K562 (cell line): ENCODE data around the gene DDX20. TPM values are rescaled to one million over a fixed set of nuclear protein-coding genes. Genes with fewer than 3 reads are reported as not detected.
A peak's percentile ranks its signal among the peaks of the same experiment; 100 is the strongest.

Source experiments
- AFF1 ChIP-seq, 2 experiments: fragments of 450-650 bp; IDR thresholded peaks; 2 replicates each; pipeline ENCODE4 v1.6.1; 2018; ENCODE audit warnings: mild to moderate bottlenecking in 2 of 2, low read depth in 1 of 2; ENCODE audit not compliant: partially characterized antibody in 2 of 2
- ESRRA ChIP-seq: fragments of 450-650 bp; IDR thresholded peaks from 2 replicates; pipeline ENCODE4 v1.6.1; 2014; ENCODE audit warnings: low read depth, mild to moderate bottlenecking, moderate library complexity, borderline replicate concordance
- GTF2E2 ChIP-seq: fragments of 200-800 bp; sonication (Bioruptor generic); IDR thresholded peaks from 2 replicates; pipeline ENCODE4 v1.6.1; 2016; ENCODE audit warnings: missing genetic modification characterization, missing compliant biosample characterization
- POLR2AphosphoS5 ChIP-seq: IDR thresholded peaks from 2 replicates; pipeline ENCODE4 v1.6.1; 2011; ENCODE audit warnings: mild to moderate bottlenecking, low read depth, low read length, moderate library complexity; ENCODE audit not compliant: control insufficient read depth, insufficient read depth
- POLR2B ChIP-seq: fragments of 450-650 bp; IDR thresholded peaks from 2 replicates; pipeline ENCODE4 v1.6.1; 2018; ENCODE audit warnings: low read depth; ENCODE audit not compliant: partially characterized antibody
- SIX5 ChIP-seq, 2 experiments: IDR thresholded peaks; 2 replicates each; pipeline ENCODE4 v1.6.1; 2011; ENCODE audit warnings: low read length in 2 of 2, borderline replicate concordance in 1 of 2, low read depth in 1 of 2, mild to moderate bottlenecking in 1 of 2, moderate library complexity in 1 of 2; ENCODE audit not compliant: insufficient read depth in 1 of 2
- SMARCE1 ChIP-seq: fragments of 450-650 bp; IDR thresholded peaks from 2 replicates; pipeline ENCODE4 v1.7.1; 2016; ENCODE audit warnings: mild to moderate bottlenecking
- TCF7L2 ChIP-seq: fragments of 150-350 bp; IDR thresholded peaks from 2 replicates; pipeline ENCODE4 v1.6.1; 2016; ENCODE audit warnings: low read depth, mild to moderate bottlenecking, low read length, moderate library complexity
- USF2 ChIP-seq: sonication (generic); formaldehyde crosslinking; IDR thresholded peaks from 2 replicates; pipeline ENCODE4 v1.5.0; 2020; ENCODE audit warnings: missing genetic modification reagents
- ZNF121 ChIP-seq: sonication (generic); formaldehyde crosslinking; conservative IDR thresholded peaks from 2 replicates; pipeline ENCODE4 v1.8.0; 2022; ENCODE audit warnings: missing genetic modification reagents
- ZNF143 ChIP-seq: sonication (generic); formaldehyde crosslinking; IDR thresholded peaks from 2 replicates; pipeline ENCODE4 v1.9.0; 2022; ENCODE audit warnings: mild to moderate bottlenecking, missing genetic modification reagents
- ZNF318 ChIP-seq, 2 experiments: fragments of 450-650 bp; IDR thresholded peaks; 2 replicates each; pipeline ENCODE4 v1.6.1; 2016; ENCODE audit warnings: mild to moderate bottlenecking in 2 of 2, borderline replicate concordance in 1 of 2, low read depth in 1 of 2, moderate library complexity in 1 of 2
- ZNF77 ChIP-seq: fragments of 250-450 bp; sonication (Bioruptor Pico); IDR thresholded peaks from 2 replicates; pipeline ENCODE4 v1.5.0; 2020
- polyA plus RNA-seq, 8 experiments: library from polyadenylated mRNA; depleted of rRNA in 4 of 8; stranded (reverse) in 5 of 8; unstranded in 3 of 8; fragments of >200 nt; fragmentation: Nextera tagmentation in 2 of 8; fragmentation: Illumina TruSeq in 1 of 8; extraction: Ambion mirVana in 2 of 8; extraction: Trizol in 1 of 8; gene quantifications; 2 replicates each; pipeline versions ENCODE4 v1.2.1 to v1.2.3, GENCODE V29; 2011 to 2014; ENCODE audit warnings: inconsistent platforms in 1 of 8, missing spikeins in 1 of 8
- total RNA-seq, 7 experiments: library from RNA; depleted of rRNA in 6 of 7; stranded (reverse); fragments of >200 nt in 6 of 7; fragmentation: Illumina TruSeq in 2 of 7; extraction: Trizol in 2 of 7; gene quantifications; 2 replicates each; pipeline versions ENCODE4 v1.2.1 to v1.2.3, GENCODE V29; 2011 to 2021; ENCODE audit warnings: low replicate concordance in 1 of 7

The DDX20 gene
- total and polyA plus RNA-seq, 9 of the 15 experiments (the other 6 are each of a cell fraction or from before 2014, with no cell fraction given): 8.3 to 33.4 (median 24.5) TPM

- TF ChIP-seq ZNF121 (CRISPR knock-in tag) (no peak), ESRRA (peak; percentile 83; the same call in 1 of the 2 replicates), SMARCE1 (peak; percentile 54; the same call in 1 of the 2 replicates), AFF1 (IDR thresholded peaks at IDR 0.05; ENCODE audit: low read depth in 1 of 2, partially characterized antibody in 2 of 2) (peak; percentile 70 to 74), GTF2E2 (tag) (peak; percentile 98), ZNF77 (CRISPR knock-in tag) (no peak), USF2 (CRISPR knock-in tag) (no peak), POLR2AphosphoS5 (peak; percentile 73), ZNF318 (IDR thresholded peaks at IDR 0.05; ENCODE audit: borderline replicate concordance in 1 of 2, low read depth in 1 of 2) (no peak), ZNF143 (peak; percentile 63), SIX5 (IDR thresholded peaks at IDR 0.05; ENCODE audit: borderline replicate concordance in 1 of 2, insufficient read depth in 1 of 2, low read depth in 1 of 2, low read length in 2 of 2) (no peak), TCF7L2 (no peak), POLR2B (peak; percentile 79)
Measured at GRCh38 chr1:111755331-111756123, at the start of gene DDX20 (continued).
